ENCODE data around the gene TXNRD2.

Gene TXNRD2

GRCh38 chr22:19918332-19919106, 23.1 kb downstream of the TXNRD2 start:
- no peak for TF ChIP-seq CTCF (IDR thresholded peaks at IDR 0.05; ENCODE audit: borderline replicate concordance, insufficient read depth, low read depth, low read length)
- H3K4me3 ChIP-seq (ENCODE audit: low read depth, low read length): no peak overlapping the region

GRCh38 chr22:19917389-19918138, 24.1 kb downstream of the TXNRD2 start:
- H3K4me3 ChIP-seq (ENCODE audit: low read depth, low read length): no peak overlapping the region
- no peak for TF ChIP-seq CTCF (IDR thresholded peaks at IDR 0.05; ENCODE audit: borderline replicate concordance, insufficient read depth, low read depth, low read length)

- no peak overlapping the region for H3K4me3 ChIP-seq (ENCODE audit: low read depth, low read length)
- TF ChIP-seq CTCF (IDR thresholded peaks at IDR 0.05; ENCODE audit: borderline replicate concordance, insufficient read depth, low read depth, low read length): no peak
These were observed 24.7 kb downstream of the TXNRD2 start for GRCh38 chr22:19916941-19917340.

GRCh38 chr22:19916006-19916405, 25.6 kb downstream of the TXNRD2 start:
- TF ChIP-seq CTCF (IDR thresholded peaks at IDR 0.05; ENCODE audit: borderline replicate concordance, insufficient read depth, low read depth, low read length): no peak
- no peak overlapping the region for H3K4me3 ChIP-seq (ENCODE audit: low read depth, low read length)

GRCh38 chr22:19915287-19915954, 26.2 kb downstream of the TXNRD2 start:
- no peak for TF ChIP-seq CTCF (IDR thresholded peaks at IDR 0.05; ENCODE audit: borderline replicate concordance, insufficient read depth, low read depth, low read length)
- H3K4me3 ChIP-seq (ENCODE audit: low read depth, low read length): no peak overlapping the region

- TF ChIP-seq CTCF (IDR thresholded peaks at IDR 0.05; ENCODE audit: borderline replicate concordance, insufficient read depth, low read depth, low read length): no peak
- H3K4me3 ChIP-seq (ENCODE audit: low read depth, low read length): no peak overlapping the region
These were observed 27.2 kb downstream of the TXNRD2 start for GRCh38 chr22:19914201-19914943.
